Measurements from ENCODE around the gene LHFPL6. TPM values are rescaled to one million over a fixed set of nuclear protein-coding genes. Genes with fewer than 3 reads are reported as not detected.

The LHFPL6 gene
- total RNA-seq, 2 experiments from 2014 or later = 0.60 to 0.74 TPM

DNA sequence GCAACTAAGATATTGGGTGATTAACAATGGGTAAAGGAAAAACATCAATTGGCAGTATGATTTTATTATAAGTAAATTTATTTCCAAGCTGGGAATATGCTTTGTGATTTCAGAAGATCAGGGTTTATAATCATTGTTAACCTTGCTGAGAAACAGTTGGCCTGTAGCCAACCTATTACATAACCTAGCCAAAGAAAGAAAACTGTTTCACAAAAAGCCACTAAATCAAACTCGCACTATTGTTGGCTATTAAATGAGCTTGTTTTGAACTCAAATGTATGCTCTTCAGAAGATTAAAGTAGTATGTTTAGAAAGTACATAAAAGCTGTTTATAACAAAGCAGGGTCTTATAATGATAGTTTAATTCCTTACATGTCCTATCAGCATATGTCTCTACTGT, 151.7 kb downstream of the LHFPL6 start:
- CTCF ChIA-PET = no interaction called here

DNA sequence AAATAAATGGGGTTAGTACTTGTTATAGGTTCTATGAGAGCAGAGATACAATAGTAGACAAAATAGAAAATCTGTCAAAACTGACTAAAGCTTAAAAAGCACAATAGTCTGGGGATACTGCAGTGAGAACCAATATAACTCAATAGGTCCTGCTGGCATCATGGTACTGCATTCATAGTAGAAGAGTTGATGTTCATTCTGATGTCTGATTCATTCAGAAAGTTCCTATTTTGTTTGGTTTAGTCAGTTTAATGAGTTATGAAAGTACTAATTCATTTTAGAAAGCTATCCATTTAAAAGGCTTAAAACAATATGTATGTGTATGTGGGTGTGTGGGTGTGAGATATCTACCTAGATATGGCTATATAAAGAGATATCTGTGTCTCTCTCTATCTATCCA, 152.8 kb downstream of the LHFPL6 start:
- peaks cover 15% of the 10 kb centered on the region for H3K27me3 Mint-ChIP-seq
- DNase-seq (no peak), ATAC-seq (no peak)
- no peak overlapping the region for H3K4me3 Mint-ChIP-seq
- H3K27ac Mint-ChIP-seq = no peak overlapping the region
- H3K36me3 Mint-ChIP-seq (ENCODE audit: low read depth) = no peaks in the 10 kb centered on the region
- intact Hi-C loops (cut with micrococcal nuclease) = no loop called here
- CTCF ChIA-PET = no interaction called here
- TF ChIP-seq, protein P1, sequence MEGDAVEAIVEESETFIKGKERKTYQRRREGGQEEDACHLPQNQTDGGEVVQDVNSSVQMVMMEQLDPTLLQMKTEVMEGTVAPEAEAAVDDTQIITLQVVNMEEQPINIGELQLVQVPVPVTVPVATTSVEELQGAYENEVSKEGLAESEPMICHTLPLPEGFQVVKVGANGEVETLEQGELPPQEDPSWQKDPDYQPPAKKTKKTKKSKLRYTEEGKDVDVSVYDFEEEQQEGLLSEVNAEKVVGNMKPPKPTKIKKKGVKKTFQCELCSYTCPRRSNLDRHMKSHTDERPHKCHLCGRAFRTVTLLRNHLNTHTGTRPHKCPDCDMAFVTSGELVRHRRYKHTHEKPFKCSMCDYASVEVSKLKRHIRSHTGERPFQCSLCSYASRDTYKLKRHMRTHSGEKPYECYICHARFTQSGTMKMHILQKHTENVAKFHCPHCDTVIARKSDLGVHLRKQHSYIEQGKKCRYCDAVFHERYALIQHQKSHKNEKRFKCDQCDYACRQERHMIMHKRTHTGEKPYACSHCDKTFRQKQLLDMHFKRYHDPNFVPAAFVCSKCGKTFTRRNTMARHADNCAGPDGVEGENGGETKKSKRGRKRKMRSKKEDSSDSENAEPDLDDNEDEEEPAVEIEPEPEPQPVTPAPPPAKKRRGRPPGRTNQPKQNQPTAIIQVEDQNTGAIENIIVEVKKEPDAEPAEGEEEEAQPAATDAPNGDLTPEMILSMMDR (IDR thresholded peaks at IDR 0.05) = no peak
- POLR2A ChIA-PET = interaction anchor here (1.2 kb wide), 1 partner anchor 296 kb away, joined by 3 read pairs; no protein-coding TSS in a partner anchor
- peaks cover 3% of the 10 kb centered on the region for H3K4me1 Mint-ChIP-seq (ENCODE audit: low read depth)
- H3K9me3 Mint-ChIP-seq = no peaks in the 10 kb centered on the region

More for the DNA sequence above, 151.7 kb downstream of the LHFPL6 start:
- intact Hi-C loops (cut with micrococcal nuclease) = no loop called here
- Mint-ChIP-seq H3K36me3 (ENCODE audit: low read depth) (no peaks in the 10 kb centered on the region), H3K27me3 (peaks cover 16% of the 10 kb centered on the region), H3K27ac (no peak overlapping the region), H3K9me3 (no peaks in the 10 kb centered on the region), H3K4me3 (no peak overlapping the region), H3K4me1 (ENCODE audit: low read depth) (peaks cover 3% of the 10 kb centered on the region)
- no peak for DNase-seq
- POLR2A ChIA-PET = no interaction called here
- TF ChIP-seq, protein P1 (IDR thresholded peaks at IDR 0.05) = no peak
- no peak for ATAC-seq

DNA sequence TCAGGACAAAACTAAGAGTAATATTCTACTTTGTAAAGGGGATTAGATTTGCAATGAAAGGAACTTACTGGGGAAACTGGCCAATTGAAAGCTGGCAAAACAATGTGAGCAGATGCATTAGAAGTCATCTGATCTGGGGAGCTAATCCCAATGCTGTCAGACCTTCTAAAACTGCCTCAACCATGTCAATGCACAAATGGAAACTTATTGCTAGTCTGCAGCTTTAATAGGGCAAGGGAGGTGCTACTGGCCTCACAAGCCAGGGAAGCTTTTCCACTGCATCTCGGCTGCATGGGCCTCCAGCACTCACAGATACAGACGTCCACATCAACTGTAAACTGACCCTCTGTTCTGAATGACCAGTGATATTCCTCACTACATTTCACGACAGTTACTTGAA, 154.2 kb downstream of the LHFPL6 start:
- no peaks in the 10 kb centered on the region for H3K9me3 Mint-ChIP-seq
- no peak overlapping the region for H3K4me3 Mint-ChIP-seq
- H3K27ac Mint-ChIP-seq = no peak overlapping the region
- no peak for DNase-seq
- no peak for ATAC-seq
- H3K36me3 Mint-ChIP-seq (ENCODE audit: low read depth) = no peaks in the 10 kb centered on the region
- intact Hi-C loops (cut with micrococcal nuclease) = no loop called here
- H3K27me3 Mint-ChIP-seq = peaks cover 14% of the 10 kb centered on the region
- ChIA-PET POLR2A (no interaction called here), CTCF (no interaction called here)
- TF ChIP-seq, protein P1 (IDR thresholded peaks at IDR 0.05) = no peak
- H3K4me1 Mint-ChIP-seq (ENCODE audit: low read depth) = peaks cover 3% of the 10 kb centered on the region

DNA sequence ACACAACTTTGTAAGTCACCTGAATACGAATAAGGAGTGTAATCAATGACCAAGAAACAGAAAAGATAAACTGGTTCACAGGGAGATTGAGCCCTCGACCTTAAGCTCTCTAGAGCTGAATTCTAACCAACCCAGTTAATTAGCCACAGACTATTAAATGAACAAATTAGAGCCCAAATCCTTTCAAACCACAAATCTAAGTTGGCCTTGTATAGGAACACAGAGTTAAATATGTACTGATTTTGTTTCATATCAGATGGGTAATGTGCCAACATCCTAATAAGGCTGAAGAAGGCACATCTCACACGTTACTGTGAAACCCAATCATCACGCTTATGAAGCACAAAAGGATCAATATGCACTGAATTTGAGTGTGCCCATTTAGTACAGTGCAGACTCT, 156.1 kb downstream of the LHFPL6 start:
- no peaks in the 10 kb centered on the region for H3K36me3 Mint-ChIP-seq (ENCODE audit: low read depth)
- H3K27me3 Mint-ChIP-seq = peaks cover 16% of the 10 kb centered on the region
- ChIA-PET POLR2A (no interaction called here), CTCF (no interaction called here)
- intact Hi-C loops (cut with micrococcal nuclease) = no loop called here
- no peaks in the 10 kb centered on the region for H3K9me3 Mint-ChIP-seq
- peaks cover under 1% of the 10 kb centered on the region for H3K4me1 Mint-ChIP-seq (ENCODE audit: low read depth)
- TF ChIP-seq, protein P1 (IDR thresholded peaks at IDR 0.05) = no peak
- H3K27ac Mint-ChIP-seq = no peak overlapping the region
- ATAC-seq (no peak), DNase-seq (no peak)
- no peak overlapping the region for H3K4me3 Mint-ChIP-seq

DNA sequence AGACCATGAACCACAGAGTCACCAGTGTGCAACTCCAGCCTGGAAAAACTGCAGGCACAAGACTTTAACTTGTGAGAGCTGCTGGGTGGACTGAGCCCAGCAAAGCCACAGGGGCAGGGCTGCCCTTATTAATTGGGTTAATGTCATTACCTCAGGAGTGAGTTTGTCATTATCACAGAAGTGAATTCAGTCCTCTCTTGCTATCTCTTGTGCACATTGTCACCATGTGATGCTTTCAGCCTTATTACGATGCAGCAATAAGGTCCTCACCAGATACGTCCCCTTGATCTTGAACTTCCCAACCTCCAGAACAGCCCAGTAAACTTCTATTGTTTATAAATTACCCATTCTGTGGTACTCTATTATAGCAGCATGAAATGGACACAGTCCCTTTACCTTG, 158.1 kb downstream of the LHFPL6 start:
- CTCF ChIA-PET = no interaction called here
- POLR2A ChIA-PET = no interaction called here
- Mint-ChIP-seq H3K36me3 (ENCODE audit: low read depth) (no peaks in the 10 kb centered on the region), H3K27ac (no peak overlapping the region), H3K9me3 (no peaks in the 10 kb centered on the region), H3K4me1 (ENCODE audit: low read depth) (no peaks in the 10 kb centered on the region), H3K27me3 (peaks cover 15% of the 10 kb centered on the region), H3K4me3 (no peak overlapping the region)
- TF ChIP-seq, protein P1 (IDR thresholded peaks at IDR 0.05) = no peak
- ATAC-seq = no peak
- DNase-seq = no peak
- intact Hi-C loops (cut with micrococcal nuclease) = no loop called here

All from activated CD8-positive, alpha-beta T cell treated with anti-CD3 and anti-CD28 coated beads for 36 hours (primary cell).